Panc1 (cell line): ENCODE results near the gene PDZD2.
"Not testable (repeated sequence)": the region's sequence is repeated elsewhere in the genome, so short reads cannot be mapped to it uniquely, and the experiment has no call there.

Experiments
- POLR2AphosphoS5 ChIP-seq: IDR thresholded peaks from 2 replicates; pipeline ENCODE4 v1.6.1; 2012; ENCODE audit warnings: mild to moderate bottlenecking, low read depth, low read length, moderate library complexity
- SIN3A ChIP-seq: IDR thresholded peaks from 2 replicates; pipeline ENCODE4 v1.6.1; 2012; ENCODE audit warnings: low read depth, mild to moderate bottlenecking, low read length, moderate library complexity, borderline replicate concordance; ENCODE audit not compliant: insufficient read depth
- TCF7L2 ChIP-seq: IDR thresholded peaks from 2 replicates; pipeline ENCODE4 v1.6.1; 2011; ENCODE audit warnings: mild to moderate bottlenecking, low read depth, low read length, inconsistent platforms
- TF ChIP-seq, protein P1 (sequence below), 2 experiments: IDR thresholded peaks; 2 replicates each; pipeline ENCODE4 v1.6.1; 2011 to 2012; ENCODE audit warnings: low read depth in 2 of 2, control low read depth in 1 of 2, low read length in 1 of 2, mild to moderate bottlenecking in 1 of 2, moderate library complexity in 1 of 2; ENCODE audit not compliant: insufficient read depth in 1 of 2
- TF ChIP-seq, protein P2 (sequence below): fragments of 450-650 bp; IDR thresholded peaks from 2 replicates; pipeline ENCODE4 v1.5.1; 2017; ENCODE audit warnings: mild to moderate bottlenecking

DNA sequence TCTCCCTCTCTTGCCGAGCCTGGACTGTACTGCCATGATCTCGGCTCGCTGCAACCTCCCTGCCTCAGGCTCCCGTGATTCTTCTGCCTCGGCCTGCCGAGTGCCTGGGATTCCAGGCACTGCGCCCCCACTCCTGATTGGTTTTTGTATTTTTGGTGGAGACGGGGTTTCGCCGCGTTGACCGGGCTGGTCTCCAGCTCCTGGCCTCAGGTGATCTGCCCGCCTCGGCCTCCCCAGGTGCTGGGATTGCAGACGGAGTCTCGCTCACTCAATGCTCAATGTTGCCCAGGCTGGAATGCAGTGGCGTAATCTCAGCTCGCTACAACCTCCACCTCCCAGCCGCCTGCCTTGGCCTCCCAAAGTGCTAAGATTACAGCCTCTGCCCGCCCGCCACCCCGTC is 400.2 kb downstream of the PDZD2 start:
- TF ChIP-seq, protein P1, sequence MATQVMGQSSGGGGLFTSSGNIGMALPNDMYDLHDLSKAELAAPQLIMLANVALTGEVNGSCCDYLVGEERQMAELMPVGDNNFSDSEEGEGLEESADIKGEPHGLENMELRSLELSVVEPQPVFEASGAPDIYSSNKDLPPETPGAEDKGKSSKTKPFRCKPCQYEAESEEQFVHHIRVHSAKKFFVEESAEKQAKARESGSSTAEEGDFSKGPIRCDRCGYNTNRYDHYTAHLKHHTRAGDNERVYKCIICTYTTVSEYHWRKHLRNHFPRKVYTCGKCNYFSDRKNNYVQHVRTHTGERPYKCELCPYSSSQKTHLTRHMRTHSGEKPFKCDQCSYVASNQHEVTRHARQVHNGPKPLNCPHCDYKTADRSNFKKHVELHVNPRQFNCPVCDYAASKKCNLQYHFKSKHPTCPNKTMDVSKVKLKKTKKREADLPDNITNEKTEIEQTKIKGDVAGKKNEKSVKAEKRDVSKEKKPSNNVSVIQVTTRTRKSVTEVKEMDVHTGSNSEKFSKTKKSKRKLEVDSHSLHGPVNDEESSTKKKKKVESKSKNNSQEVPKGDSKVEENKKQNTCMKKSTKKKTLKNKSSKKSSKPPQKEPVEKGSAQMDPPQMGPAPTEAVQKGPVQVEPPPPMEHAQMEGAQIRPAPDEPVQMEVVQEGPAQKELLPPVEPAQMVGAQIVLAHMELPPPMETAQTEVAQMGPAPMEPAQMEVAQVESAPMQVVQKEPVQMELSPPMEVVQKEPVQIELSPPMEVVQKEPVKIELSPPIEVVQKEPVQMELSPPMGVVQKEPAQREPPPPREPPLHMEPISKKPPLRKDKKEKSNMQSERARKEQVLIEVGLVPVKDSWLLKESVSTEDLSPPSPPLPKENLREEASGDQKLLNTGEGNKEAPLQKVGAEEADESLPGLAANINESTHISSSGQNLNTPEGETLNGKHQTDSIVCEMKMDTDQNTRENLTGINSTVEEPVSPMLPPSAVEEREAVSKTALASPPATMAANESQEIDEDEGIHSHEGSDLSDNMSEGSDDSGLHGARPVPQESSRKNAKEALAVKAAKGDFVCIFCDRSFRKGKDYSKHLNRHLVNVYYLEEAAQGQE (IDR thresholded peaks at IDR 0.05; ENCODE audit: insufficient read depth in 1 of 2, low read depth in 2 of 2, low read length in 1 of 2) = not testable (repeated sequence)
- TF ChIP-seq, protein P2, sequence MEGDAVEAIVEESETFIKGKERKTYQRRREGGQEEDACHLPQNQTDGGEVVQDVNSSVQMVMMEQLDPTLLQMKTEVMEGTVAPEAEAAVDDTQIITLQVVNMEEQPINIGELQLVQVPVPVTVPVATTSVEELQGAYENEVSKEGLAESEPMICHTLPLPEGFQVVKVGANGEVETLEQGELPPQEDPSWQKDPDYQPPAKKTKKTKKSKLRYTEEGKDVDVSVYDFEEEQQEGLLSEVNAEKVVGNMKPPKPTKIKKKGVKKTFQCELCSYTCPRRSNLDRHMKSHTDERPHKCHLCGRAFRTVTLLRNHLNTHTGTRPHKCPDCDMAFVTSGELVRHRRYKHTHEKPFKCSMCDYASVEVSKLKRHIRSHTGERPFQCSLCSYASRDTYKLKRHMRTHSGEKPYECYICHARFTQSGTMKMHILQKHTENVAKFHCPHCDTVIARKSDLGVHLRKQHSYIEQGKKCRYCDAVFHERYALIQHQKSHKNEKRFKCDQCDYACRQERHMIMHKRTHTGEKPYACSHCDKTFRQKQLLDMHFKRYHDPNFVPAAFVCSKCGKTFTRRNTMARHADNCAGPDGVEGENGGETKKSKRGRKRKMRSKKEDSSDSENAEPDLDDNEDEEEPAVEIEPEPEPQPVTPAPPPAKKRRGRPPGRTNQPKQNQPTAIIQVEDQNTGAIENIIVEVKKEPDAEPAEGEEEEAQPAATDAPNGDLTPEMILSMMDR = not testable (repeated sequence)
- TF ChIP-seq POLR2AphosphoS5, TCF7L2, SIN3A: not testable (repeated sequence)
